HG02759 (cell line): ENCODE data around the gene DHX34.
"Not testable (repeated sequence)": the region's sequence is repeated elsewhere in the genome, so short reads cannot be mapped to it uniquely, and the experiment has no call there.

Experiments
- ATAC-seq: cut with Tn5 transposase; IDR thresholded peaks from one replicate; pipeline ENCODE4 v1.9.1; 2021; ENCODE audit warnings: mild to moderate bottlenecking, moderate library complexity; ENCODE audit not compliant: unreplicated experiment

DHX34 gene

DNA sequence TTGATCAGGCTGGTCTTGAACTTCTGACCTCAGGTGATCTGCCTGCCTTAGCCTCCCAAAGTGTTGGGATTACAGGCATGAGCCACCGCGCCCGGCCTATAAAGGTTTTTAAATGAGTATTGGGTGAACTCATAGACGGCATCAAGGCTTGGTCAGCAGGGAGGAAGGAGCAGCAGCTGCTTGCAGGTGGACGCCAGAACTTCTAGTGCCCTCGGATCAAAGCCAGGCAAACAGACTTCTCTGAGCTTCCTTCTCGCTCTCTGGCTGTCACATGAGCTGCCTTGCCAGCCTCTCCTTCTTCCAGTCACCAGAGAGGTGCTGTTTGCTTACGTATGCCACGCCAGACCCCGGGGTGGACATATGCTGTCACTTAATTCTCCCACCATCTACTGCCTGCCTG lies 16.3 kb downstream of the DHX34 start:
- ATAC-seq: not testable (repeated sequence)

DNA sequence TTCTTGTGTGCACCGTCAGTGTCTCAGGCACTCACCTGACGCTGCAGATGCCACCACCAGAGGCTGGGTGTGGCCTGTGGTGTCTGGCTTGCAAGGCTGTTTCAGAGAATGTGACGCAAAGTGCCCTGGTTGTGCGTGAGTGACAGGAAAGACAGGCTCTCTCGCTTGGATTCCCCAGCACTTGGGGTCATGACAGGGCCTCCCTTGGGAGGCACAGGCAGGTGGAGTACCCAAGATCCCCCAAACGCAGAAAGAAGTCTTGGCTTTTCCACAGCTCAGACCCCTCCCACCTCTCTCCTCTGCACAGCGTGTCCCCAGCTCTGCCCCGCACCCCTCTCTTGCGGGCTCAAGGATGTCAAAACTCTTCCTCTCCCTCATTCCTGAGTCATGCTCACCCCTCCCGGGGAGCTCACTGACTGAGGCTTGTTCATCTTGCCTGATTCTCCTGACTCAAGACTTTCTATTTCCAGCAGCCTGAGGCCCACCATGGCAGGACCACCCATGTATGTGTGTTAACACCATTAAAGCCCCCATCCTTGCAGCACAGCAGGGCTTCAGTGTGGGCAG lies 21.0 kb downstream of the DHX34 start:
- no peak for ATAC-seq

- ATAC-seq: no peak
Measured at GRCh38 chr19:47371261-47371660, 22.1 kb downstream of the DHX34 start.

DNA sequence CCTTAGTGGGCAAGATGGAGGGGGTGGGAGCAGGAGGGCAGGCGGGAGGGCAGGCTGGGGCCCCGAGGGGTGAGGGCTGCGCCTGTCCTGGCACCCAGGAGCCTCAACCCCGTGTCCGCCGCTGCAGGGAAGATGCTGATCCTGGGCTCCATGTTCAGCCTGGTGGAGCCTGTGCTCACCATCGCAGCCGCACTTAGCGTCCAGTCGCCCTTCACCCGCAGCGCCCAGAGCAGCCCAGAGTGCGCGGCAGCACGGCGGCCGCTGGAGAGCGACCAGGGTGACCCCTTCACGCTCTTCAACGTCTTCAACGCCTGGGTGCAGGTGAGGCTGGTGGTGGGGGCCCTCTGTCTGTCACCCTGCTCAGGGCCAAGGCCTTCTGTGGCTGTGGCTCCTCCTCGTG lies 23.5 kb downstream of the DHX34 start:
- ATAC-seq: no peak

- no peak for ATAC-seq
Measured at GRCh38 chr19:47373246-47374240, 24.4 kb downstream of the DHX34 start.

- no peak for ATAC-seq
Measured at GRCh38 chr19:47374876-47375693, 26.0 kb downstream of the DHX34 start.

DNA sequence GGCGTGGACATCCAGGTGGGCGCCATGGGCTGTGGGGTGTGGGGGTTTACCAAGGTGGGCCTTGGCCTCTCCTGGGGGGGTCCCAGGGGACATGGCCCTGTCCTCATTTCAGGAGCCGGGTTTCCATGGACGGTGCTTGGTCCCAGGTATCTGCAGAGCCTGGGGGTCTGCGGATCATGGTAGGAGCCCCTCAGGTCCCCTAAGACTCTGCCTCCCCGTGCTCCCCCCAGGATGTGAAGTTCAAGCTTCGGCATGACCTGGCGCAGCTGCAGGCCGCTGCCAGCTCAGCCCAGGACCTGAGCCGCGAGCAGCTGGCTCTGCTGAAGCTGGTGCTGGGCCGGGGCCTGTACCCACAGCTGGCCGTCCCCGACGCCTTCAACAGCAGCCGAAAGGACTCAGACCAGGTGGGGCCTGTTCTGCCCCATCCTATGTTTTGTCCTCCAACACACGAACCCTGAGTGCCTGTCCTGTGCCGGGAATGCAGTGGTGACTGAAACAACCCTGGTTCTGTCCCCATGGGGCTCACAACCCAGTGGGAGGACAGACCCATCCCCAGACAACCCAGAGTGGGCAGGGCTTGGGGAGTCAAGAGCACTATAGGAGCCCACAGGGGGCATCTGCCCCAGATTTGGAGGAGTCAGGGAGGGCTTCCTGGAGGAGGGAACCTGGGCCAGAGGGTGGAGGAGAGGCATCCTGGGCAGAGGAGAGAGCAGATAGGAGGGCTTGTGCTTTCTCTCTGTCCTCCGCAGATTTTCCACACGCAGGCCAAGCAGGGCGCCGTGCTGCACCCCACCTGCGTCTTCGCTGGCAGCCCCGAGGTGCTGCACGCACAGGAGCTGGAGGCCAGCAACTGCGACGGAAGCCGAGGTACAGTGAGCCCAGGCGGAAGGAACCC lies 26.8 kb downstream of the DHX34 start:
- ATAC-seq: no peak

DNA sequence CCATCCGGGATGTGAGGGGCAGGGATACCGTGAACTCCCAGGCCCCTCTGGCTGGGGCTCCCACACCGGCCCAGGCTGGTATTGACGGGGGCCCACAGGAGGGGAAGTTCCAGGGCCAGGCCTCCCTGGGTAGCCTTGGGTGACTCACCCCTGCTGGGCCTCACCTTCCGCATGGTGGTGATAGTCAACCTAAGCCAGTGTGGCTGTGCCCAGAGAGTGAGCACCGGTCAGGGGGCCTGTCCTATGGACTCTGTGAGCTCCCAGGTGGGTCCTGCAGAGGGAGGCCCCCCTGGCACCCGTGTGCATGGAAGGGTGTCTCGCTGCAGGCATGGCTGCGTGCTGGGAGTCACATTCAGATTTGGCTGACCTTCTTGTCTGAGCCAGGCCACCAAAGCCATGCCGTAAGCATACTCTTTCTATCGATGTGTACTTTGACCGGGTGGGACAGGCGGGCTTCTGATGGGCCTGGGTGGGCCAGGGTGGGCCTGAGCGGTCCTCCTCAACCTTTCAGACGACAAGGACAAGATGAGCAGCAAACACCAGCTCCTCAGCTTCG lies 27.6 kb downstream of the DHX34 start:
- ATAC-seq: no peak

DNA sequence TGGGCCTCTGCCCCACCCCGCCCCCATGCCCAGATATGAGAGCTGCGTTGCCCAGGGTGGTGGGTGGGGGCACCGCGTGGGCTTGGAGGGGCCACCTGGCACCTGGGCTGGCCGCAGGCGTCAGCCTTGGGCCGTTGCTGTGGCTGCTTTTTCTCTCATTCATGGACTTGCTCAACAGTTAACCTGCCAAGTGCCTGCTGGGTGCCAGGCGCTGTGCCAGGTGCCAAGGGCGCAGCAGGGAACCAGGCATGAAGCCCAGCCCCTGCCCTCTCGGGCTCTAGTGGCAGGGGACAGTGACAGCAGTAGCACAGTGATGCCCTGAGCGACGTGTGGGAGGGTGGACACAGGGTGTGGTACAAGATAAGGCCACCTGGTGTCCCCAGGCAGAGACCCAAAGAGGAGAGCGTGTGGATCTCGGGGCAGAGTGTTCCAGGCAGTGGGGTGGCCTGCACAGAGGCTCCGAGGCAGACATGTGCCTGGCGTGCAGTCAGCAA lies 28.1 kb downstream of the DHX34 start:
- ATAC-seq: no peak

DNA sequence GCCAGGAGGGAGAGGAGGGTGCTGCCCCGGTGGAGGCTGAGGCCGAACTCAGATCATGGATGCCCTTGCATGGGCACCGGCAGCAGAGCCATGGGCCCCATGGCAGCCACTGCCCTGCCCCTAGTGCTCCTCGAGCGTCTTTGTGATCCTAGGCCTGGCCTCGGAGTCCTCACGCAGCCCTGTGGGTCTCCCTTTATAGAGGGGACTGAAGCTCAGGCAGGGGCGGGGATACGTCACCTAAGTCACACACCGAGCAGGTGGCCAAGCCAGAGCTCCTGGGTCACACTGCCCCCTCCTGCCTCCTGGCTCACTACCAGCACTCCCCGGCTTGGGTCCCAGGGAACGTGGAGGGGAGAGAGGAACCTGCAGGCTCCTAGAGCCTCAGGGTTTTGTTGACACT lies 28.7 kb downstream of the DHX34 start:
- no peak for ATAC-seq

- ATAC-seq: no peak
Measured at GRCh38 chr19:47378246-47378645, 29.1 kb downstream of the DHX34 start.

DNA sequence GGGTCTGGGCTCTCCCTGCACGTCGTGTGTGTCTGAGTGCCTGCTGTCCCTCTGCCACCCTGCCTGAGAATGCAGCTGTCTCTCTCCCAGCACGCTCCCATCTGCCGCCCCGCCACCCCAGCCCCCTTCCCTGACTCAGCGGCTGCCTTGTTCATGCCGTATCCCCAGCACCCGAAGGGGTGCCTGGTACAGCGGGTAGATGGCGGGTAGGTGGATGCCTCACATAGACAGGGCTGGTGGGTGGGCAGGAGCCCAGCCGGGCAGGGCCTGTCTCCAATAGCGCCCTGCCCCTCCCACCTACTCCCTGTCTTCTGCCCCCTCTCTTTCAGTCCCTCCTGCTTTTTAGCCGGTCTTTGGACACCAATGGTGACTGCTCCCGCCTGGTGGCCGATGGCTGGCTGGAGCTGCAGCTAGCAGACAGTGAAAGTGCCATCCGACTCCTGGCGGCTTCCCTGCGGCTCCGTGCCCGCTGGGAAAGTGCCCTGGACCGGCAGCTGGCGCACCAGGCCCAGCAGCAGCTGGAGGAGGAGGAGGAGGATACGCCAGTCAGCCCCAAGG lies 30.3 kb downstream of the DHX34 start:
- no peak for ATAC-seq

GRCh38 chr19:47380559-47380958 lies 31.4 kb downstream of the DHX34 start:
- no peak for ATAC-seq

DNA sequence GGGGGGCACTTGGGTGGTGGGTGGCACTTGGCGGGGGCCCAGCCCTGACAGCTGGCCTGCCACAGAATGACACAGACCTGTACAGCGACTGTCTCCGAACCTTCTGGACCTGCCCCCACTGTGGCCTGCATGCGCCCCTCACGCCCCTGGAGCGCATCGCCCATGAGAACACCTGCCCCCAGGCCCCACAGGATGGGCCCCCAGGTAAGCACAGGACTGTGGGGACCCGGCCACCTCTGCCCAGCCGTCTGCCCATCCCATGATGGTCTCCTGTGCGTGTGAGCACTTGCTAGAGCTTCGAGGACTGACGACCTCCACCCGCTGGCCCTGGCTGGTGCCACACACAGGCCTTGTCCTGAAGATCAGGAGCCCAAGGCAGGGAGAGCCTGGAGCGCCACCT lies 32.0 kb downstream of the DHX34 start:
- no peak for ATAC-seq

- no peak for ATAC-seq
Measured at GRCh38 chr19:47381653-47382279, 32.7 kb downstream of the DHX34 start.

GRCh38 chr19:47383890-47384289 lies 34.8 kb downstream of the DHX34 start:
- not testable (repeated sequence) for ATAC-seq

GRCh38 chr19:47384533-47384932 lies 35.4 kb downstream of the DHX34 start:
- ATAC-seq: not testable (repeated sequence)

GRCh38 chr19:47386582-47386981 lies 37.5 kb downstream of the DHX34 start:
- not testable (repeated sequence) for ATAC-seq

- not testable (repeated sequence) for ATAC-seq
Measured at GRCh38 chr19:47387623-47388022, 38.5 kb downstream of the DHX34 start.
